Sigmoid colon (tissue), 4 donors: ENCODE measurements around the gene NRXN3.

Experiments used
- CTCF ChIP-seq, 4 experiments: fragments of 450-650 bp in 3 of 4; fragments of 200-600 bp in 1 of 4; IDR thresholded peaks; one replicate each; pipeline ENCODE4 v1.5.1; 2016 to 2019; ENCODE audit warnings: antibody characterized with exemption in 4 of 4, mild to moderate bottlenecking in 3 of 4, moderate library complexity in 2 of 4
- EP300 ChIP-seq, 4 donors: sonication (generic); formaldehyde crosslinking; IDR thresholded peaks; one replicate each; pipeline ENCODE4 v1.6.1; 2017; ENCODE audit warnings: antibody characterized with exemption in 4 of 4
- POLR2A ChIP-seq, 2 donors: fragments of 450-650 bp; IDR thresholded peaks; one replicate each; pipeline ENCODE4 v1.6.1; 2016; ENCODE audit warnings: antibody characterized with exemption in 2 of 2, mild to moderate bottlenecking in 2 of 2, moderate library complexity in 2 of 2
- POLR2AphosphoS5 ChIP-seq, 4 donors: sonication (generic); formaldehyde crosslinking; IDR thresholded peaks; one replicate each; pipeline ENCODE4 v1.6.1; 2017; ENCODE audit warnings: antibody characterized with exemption in 4 of 4

- TF ChIP-seq POLR2AphosphoS5 (IDR thresholded peaks at IDR 0.05): no peak
- TF ChIP-seq CTCF (IDR thresholded peaks at IDR 0.05): no peak
- no peak for TF ChIP-seq POLR2A (IDR thresholded peaks at IDR 0.05)
- TF ChIP-seq EP300 (IDR thresholded peaks at IDR 0.05): no peak
Observed at GRCh38 chr14:79144896-79145295, 974.7 kb downstream of the NRXN3 start.
